GM23248 (cell line): ENCODE measurements around the gene TXNIP.

Experiments used
- EZH2 ChIP-seq: fragments of 200-600 bp; sonication (generic); IDR thresholded peaks from 2 replicates; pipeline ENCODE4 v1.6.1; 2018; ENCODE audit warnings: antibody characterized with exemption, mild to moderate bottlenecking; ENCODE audit not compliant: insufficient read depth, poor library complexity, severe bottlenecking
- EZH2phosphoT487 ChIP-seq: fragments of 200-600 bp; sonication (generic); IDR thresholded peaks from 2 replicates; pipeline ENCODE4 v1.6.1; 2018; ENCODE audit warnings: antibody characterized with exemption, moderate library complexity, mild to moderate bottlenecking, low read depth; ENCODE audit not compliant: insufficient read depth

DNA sequence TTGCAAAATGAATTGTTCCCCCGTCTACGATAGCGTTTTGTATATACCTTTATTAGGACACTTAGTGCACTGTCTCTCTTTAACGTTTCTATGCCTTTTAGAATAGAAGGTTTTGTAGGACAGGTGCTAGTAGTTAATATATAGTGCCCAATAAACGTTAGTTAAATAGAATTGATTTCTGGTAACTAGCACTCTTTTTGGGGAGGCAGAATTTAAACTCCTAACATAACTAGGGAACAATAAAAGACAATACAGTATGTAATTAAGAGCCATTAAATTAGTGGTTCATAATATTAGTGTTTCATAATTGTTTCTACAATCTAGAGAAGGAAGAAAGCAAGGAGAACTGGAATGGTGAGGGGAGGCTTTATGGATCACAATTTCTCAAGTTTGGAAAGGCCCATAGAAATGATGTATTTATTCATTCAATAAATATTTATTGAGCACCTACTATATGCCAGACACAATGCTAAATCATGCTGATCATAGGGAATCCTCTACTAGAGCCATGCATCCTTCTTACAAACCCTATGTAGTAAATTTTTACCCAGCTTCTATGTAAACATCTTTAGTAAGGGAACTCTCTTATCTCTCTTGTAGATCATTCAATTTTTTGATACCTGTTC, 31.1 kb downstream of the TXNIP start:
- TF ChIP-seq EZH2: no peak
- no peak for TF ChIP-seq EZH2phosphoT487
